ENCODE measurements around the gene ADAMTS4.

The ADAMTS4 gene

DNA sequence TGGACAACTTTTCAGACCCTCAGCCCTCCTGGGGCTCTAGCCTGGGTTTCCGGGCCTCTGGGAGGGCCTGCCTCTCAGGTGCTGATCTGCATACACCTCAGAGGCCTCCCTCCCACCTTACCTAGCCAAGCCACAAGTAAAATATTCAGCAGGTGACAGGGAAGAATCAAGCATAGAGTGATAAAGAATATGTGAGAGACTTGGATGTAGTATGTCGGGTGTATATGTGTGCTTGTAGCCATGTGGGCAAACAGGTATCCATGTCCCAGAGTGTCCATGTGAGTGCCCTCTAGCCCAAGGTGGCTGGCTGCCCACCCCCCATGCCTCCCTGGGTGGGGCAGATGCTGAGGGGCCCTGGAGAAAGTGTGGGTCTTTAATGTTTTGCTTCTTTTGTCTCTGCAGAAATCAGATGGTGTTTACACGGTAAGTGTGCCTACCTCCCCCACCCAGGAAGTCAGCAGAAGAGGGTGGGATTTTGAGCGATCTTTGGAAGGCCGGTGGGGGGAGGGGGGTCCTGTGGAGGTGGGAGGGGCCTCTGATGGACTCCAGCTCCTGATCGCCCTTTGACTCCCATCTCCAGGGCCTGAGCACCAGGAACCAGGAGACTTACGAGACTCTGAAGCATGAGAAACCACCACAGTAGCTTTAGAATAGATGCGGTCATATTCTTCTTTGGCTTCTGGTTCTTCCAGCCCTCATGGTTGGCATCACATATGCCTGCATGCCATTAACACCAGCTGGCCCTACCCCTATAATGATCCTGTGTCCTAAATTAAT, 19.6 kb upstream of the ADAMTS4 start:
- Histone ChIP-seq H2AK5ac (ENCODE audit: low read length) (no peak overlapping the region), H3K79me1 (ENCODE audit: low read length) (peaks cover 24% of the 10 kb centered on the region), H3K23ac (ENCODE audit: low read length) (no peak overlapping the region), H3K9me3 (ENCODE audit: insufficient read depth, low read depth, low read length) (no peaks in the 10 kb centered on the region), H3K36me3 (ENCODE audit: control insufficient read depth in 1 of 2, insufficient read depth in 2 of 2, low read length in 2 of 2) (peaks cover 12 to 15% of the 10 kb centered on the region in 2 experiments), H4K91ac (ENCODE audit: low read depth, low read length) (peak overlapping the region; percentile 86), H3K4me3 (ENCODE audit: low read depth, low read length) (no peak overlapping the region), H3K4me2 (ENCODE audit: low read length) (no peak overlapping the region), H2AFZ (ENCODE audit: insufficient read depth, low read length, poor library complexity) (no peak overlapping the region), H3K4me1 (ENCODE audit: control insufficient read depth in 1 of 2, insufficient read depth in 2 of 2, low read length in 2 of 2) (peaks cover 26 to 32% of the 10 kb centered on the region in 2 experiments), H3K4ac (ENCODE audit: low read depth, low read length) (no peak overlapping the region), H3K9ac (ENCODE audit: low read length) (no peak overlapping the region), H2BK5ac (ENCODE audit: low read depth, low read length, poor library complexity) (no peak overlapping the region), H2BK120ac (ENCODE audit: insufficient read depth, low read length, poor library complexity) (no peak overlapping the region), H3K79me2 (ENCODE audit: control insufficient read depth, insufficient read depth, low read length, poor library complexity) (no peaks in the 10 kb centered on the region), H4K8ac (ENCODE audit: low read depth, low read length) (no peak overlapping the region), H3K27ac (ENCODE audit: low read depth, low read length) (no peak overlapping the region), H3K14ac (ENCODE audit: low read length) (no peak overlapping the region), H3K27me3 (ENCODE audit: insufficient read depth, low read length) (no peaks in the 10 kb centered on the region), H3K18ac (ENCODE audit: low read length) (no peak overlapping the region), H4K12ac (ENCODE audit: low read depth, low read length) (no peak overlapping the region), H2BK12ac (ENCODE audit: low read length) (peak overlapping the region; percentile 47)
- DNase-seq = no peak
- WGBS (ENCODE audit: extremely low coverage, insufficient coverage, insufficient read length) = no CpG with 5 or more reads among the region's 8 CpGs

- Histone ChIP-seq H4K8ac (ENCODE audit: low read depth, low read length) (peak overlapping the region; percentile 39), H2BK120ac (ENCODE audit: insufficient read depth, low read length, poor library complexity) (peak overlapping the region; percentile 79), H2BK12ac (ENCODE audit: low read length) (peak overlapping the region; percentile 51), H3K18ac (ENCODE audit: low read length) (peak overlapping the region; percentile 66), H3K9me3 (ENCODE audit: insufficient read depth, low read depth, low read length) (no peaks in the 10 kb centered on the region), H3K79me2 (ENCODE audit: control insufficient read depth, insufficient read depth, low read length, poor library complexity) (no peaks in the 10 kb centered on the region), H2AFZ (ENCODE audit: insufficient read depth, low read length, poor library complexity) (no peak overlapping the region), H3K4me2 (ENCODE audit: low read length) (no peak overlapping the region), H2AK5ac (ENCODE audit: low read length) (peak overlapping the region; percentile 90), H3K4ac (ENCODE audit: low read depth, low read length) (peak overlapping the region; percentile 72), H3K4me3 (ENCODE audit: low read depth, low read length) (no peak overlapping the region), H3K27ac (ENCODE audit: low read depth, low read length) (peak overlapping the region; percentile 85), H3K27me3 (ENCODE audit: insufficient read depth, low read length) (no peaks in the 10 kb centered on the region), H3K14ac (ENCODE audit: low read length) (peak overlapping the region; percentile 81), H3K36me3 (ENCODE audit: control insufficient read depth in 1 of 2, insufficient read depth in 2 of 2, low read length in 2 of 2) (peaks cover 16 to 22% of the 10 kb centered on the region in 2 experiments), H4K91ac (ENCODE audit: low read depth, low read length) (peak overlapping the region; percentile 86), H2BK5ac (ENCODE audit: low read depth, low read length, poor library complexity) (peak overlapping the region; percentile 68), H3K4me1 (ENCODE audit: control insufficient read depth in 1 of 2, insufficient read depth in 2 of 2, low read length in 2 of 2) (peaks cover 26 to 32% of the 10 kb centered on the region in 2 experiments), H3K79me1 (ENCODE audit: low read length) (peaks cover 22% of the 10 kb centered on the region), H4K12ac (ENCODE audit: low read depth, low read length) (no peak overlapping the region), H3K9ac (ENCODE audit: low read length) (no peak overlapping the region), H3K23ac (ENCODE audit: low read length) (no peak overlapping the region)
- DNase-seq = no peak
- WGBS (ENCODE audit: extremely low coverage, insufficient coverage, insufficient read length) = no CpG with 5 or more reads among the region's 6 CpGs
Measured at GRCh38 chr1:161217831-161218230, 19.0 kb upstream of the ADAMTS4 start.

DNA sequence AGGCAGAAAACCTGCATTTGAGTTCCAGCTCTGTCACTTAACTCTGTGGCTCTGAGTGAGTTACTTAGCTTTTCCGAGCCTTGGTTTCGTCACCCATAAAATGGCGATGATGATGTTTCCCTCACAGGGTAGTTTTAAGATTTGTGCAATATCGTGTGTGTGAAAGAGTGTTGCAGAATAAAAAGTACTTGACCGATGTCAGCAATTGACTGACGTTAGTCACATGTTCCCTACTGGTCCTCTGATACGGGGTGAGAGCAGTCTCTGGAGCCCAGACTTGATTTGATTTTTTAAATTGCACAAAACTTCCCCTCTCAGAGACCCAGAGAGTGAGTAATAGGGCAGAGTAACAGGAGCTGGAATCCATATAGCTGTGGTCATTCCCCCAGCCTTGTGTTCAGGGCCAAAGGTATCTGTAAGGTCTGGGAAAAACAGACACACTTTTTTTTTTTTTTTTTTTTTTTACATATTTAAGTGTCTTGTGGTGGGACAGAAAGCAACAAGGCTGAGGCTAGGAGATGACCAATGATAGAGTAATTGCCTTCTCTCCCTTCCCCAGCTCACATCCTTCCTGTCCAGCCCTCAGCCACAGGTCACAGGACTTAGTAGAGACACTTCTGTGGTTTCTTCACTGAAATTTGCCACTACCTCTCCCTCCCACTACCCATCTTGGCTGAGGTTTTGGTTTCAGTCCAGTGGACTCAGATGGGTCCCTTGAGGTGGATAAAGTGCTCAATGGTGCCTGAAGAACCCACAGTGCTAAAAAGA, 18.3 kb upstream of the ADAMTS4 start:
- Histone ChIP-seq H2BK120ac (ENCODE audit: insufficient read depth, low read length, poor library complexity) (peak overlapping the region; percentile 79), H3K79me1 (ENCODE audit: low read length) (peaks cover 19% of the 10 kb centered on the region), H3K9ac (ENCODE audit: low read length) (no peak overlapping the region), H4K12ac (ENCODE audit: low read depth, low read length) (no peak overlapping the region), H2BK12ac (ENCODE audit: low read length) (peak overlapping the region; percentile 51), H3K9me3 (ENCODE audit: insufficient read depth, low read depth, low read length) (peaks cover 2% of the 10 kb centered on the region), H2AK5ac (ENCODE audit: low read length) (no peak overlapping the region), H3K18ac (ENCODE audit: low read length) (peak overlapping the region; percentile 66), H3K36me3 (ENCODE audit: control insufficient read depth in 1 of 2, insufficient read depth in 2 of 2, low read length in 2 of 2) (peaks cover 20 to 28% of the 10 kb centered on the region in 2 experiments), H3K14ac (ENCODE audit: low read length) (peak overlapping the region; percentile 81), H3K4me3 (ENCODE audit: low read depth, low read length) (no peak overlapping the region), H2AFZ (ENCODE audit: insufficient read depth, low read length, poor library complexity) (no peak overlapping the region), H3K4ac (ENCODE audit: low read depth, low read length) (peak overlapping the region; percentile 72), H3K23ac (ENCODE audit: low read length) (no peak overlapping the region), H3K4me2 (ENCODE audit: low read length) (peak overlapping the region; percentile 2), H3K79me2 (ENCODE audit: control insufficient read depth, insufficient read depth, low read length, poor library complexity) (no peaks in the 10 kb centered on the region), H4K91ac (ENCODE audit: low read depth, low read length) (peak overlapping the region; percentile 86), H3K27ac (ENCODE audit: low read depth, low read length) (peak overlapping the region; percentile 85), H2BK5ac (ENCODE audit: low read depth, low read length, poor library complexity) (peak overlapping the region; percentile 68), H4K8ac (ENCODE audit: low read depth, low read length) (peak overlapping the region; percentile 39), H3K4me1 (ENCODE audit: control insufficient read depth in 1 of 2, insufficient read depth in 2 of 2, low read length in 2 of 2) (peaks cover 26 to 32% of the 10 kb centered on the region in 2 experiments), H3K27me3 (ENCODE audit: insufficient read depth, low read length) (no peaks in the 10 kb centered on the region)
- WGBS (ENCODE audit: extremely low coverage, insufficient coverage, insufficient read length) = no CpG with 5 or more reads among the region's 7 CpGs
- peak; percentile 23 to 55 for DNase-seq

- no peak within 1 kb of the TSS for H3K14ac ChIP-seq (ENCODE audit: low read length)
- H3K4me2 ChIP-seq (ENCODE audit: low read length) = no peak within 1 kb of the TSS
- H3K9ac ChIP-seq (ENCODE audit: low read length) = no peak within 1 kb of the TSS
- no peaks in the 10 kb centered on the region for H3K27me3 ChIP-seq (ENCODE audit: insufficient read depth, low read length)
- H3K79me1 ChIP-seq (ENCODE audit: low read length) = peaks cover 14% of the 10 kb centered on the region
- H2AK5ac ChIP-seq (ENCODE audit: low read length) = no peak within 1 kb of the TSS
- H3K4me3 ChIP-seq (ENCODE audit: low read depth, low read length) = no peak within 1 kb of the TSS
- no peak within 1 kb of the TSS for H2BK120ac ChIP-seq (ENCODE audit: insufficient read depth, low read length, poor library complexity)
- WGBS (ENCODE audit: extremely low coverage, insufficient coverage, insufficient read length) = no CpG with 5 or more reads among the region's 10 CpGs
- H3K79me2 ChIP-seq (ENCODE audit: control insufficient read depth, insufficient read depth, low read length, poor library complexity) = no peaks in the 10 kb centered on the region
- H3K18ac ChIP-seq (ENCODE audit: low read length) = no peak within 1 kb of the TSS
- H3K36me3 ChIP-seq (ENCODE audit: control insufficient read depth in 1 of 2, insufficient read depth in 2 of 2, low read length in 2 of 2) = peaks cover 32 to 45% of the 10 kb centered on the region in 2 experiments
- H2BK5ac ChIP-seq (ENCODE audit: low read depth, low read length, poor library complexity) = no peak within 1 kb of the TSS
- H2BK12ac ChIP-seq (ENCODE audit: low read length) = no peak within 1 kb of the TSS
- H3K9me3 ChIP-seq (ENCODE audit: insufficient read depth, low read depth, low read length) = peaks cover 2% of the 10 kb centered on the region
- H4K8ac ChIP-seq (ENCODE audit: low read depth, low read length) = peak within 1 kb of the TSS; percentile 17
- H2AFZ ChIP-seq (ENCODE audit: insufficient read depth, low read length, poor library complexity) = no peak within 1 kb of the TSS
- DNase-seq = no peak
- H4K12ac ChIP-seq (ENCODE audit: low read depth, low read length) = no peak within 1 kb of the TSS
- no peak within 1 kb of the TSS for H3K4ac ChIP-seq (ENCODE audit: low read depth, low read length)
- H3K27ac ChIP-seq (ENCODE audit: low read depth, low read length) = peak within 1 kb of the TSS; percentile 20
- H4K91ac ChIP-seq (ENCODE audit: low read depth, low read length) = no peak within 1 kb of the TSS
- no peak within 1 kb of the TSS for H3K23ac ChIP-seq (ENCODE audit: low read length)
- H3K4me1 ChIP-seq (ENCODE audit: control insufficient read depth in 1 of 2, insufficient read depth in 2 of 2, low read length in 2 of 2) = peaks cover 26 to 31% of the 10 kb centered on the region in 2 experiments
Measured at GRCh38 chr1:161215076-161215475, 16.2 kb upstream of the ADAMTS4 start, which contains the start of gene FCER1G. Gene FCER1G (plus strand): TSS chr1:161215295. CDS start chr1:161215322, 27 bp downstream.
